SJCRH30 (cell line): ENCODE results near the gene KAZN. TPM values are rescaled to one million over a fixed set of nuclear protein-coding genes. Genes with fewer than 3 reads are reported as not detected.
A peak's percentile ranks its signal among the peaks of the same experiment; 100 is the strongest.

Experiments used
- DNase-seq, 2 experiments: peaks; one replicate each; pipeline ENCODE4 v3.0.0-alpha.2; 2015 to 2020
- H3K27ac ChIP-seq: fragments of 250-450 bp; sonication (Bioruptor Pico); 2 replicates; pipeline ENCODE4 v1.5.1; 2020; ENCODE audit warnings: mild to moderate bottlenecking, moderate library complexity
- H3K27me3 ChIP-seq: fragments of 250-450 bp; sonication (Bioruptor Pico); 2 replicates; pipeline ENCODE4 v1.5.1; 2020; ENCODE audit warnings: mild to moderate bottlenecking, moderate library complexity
- H3K36me3 ChIP-seq: fragments of 250-450 bp; sonication (Bioruptor Pico); 2 replicates; pipeline ENCODE4 v1.5.1; 2020; ENCODE audit warnings: mild to moderate bottlenecking, moderate library complexity
- H3K4me1 ChIP-seq: fragments of 250-450 bp; sonication (Bioruptor Pico); 2 replicates; pipeline ENCODE4 v1.5.1; 2020; ENCODE audit warnings: mild to moderate bottlenecking, moderate library complexity
- H3K4me3 ChIP-seq: fragments of 250-450 bp; sonication (Bioruptor Pico); 2 replicates; pipeline ENCODE4 v1.5.1; 2020; ENCODE audit warnings: mild to moderate bottlenecking, moderate library complexity
- H3K9me3 ChIP-seq: fragments of 250-450 bp; sonication (Bioruptor Pico); replicated peaks from 2 replicates; pipeline ENCODE4 v1.5.1; 2020; ENCODE audit warnings: mild to moderate bottlenecking, moderate library complexity
- total RNA-seq: library from RNA; depleted of rRNA; stranded (reverse); fragments of >200 nt; shearing (Covaris generic); gene quantifications from 2 replicates; pipeline ENCODE4 v1.2.3, GENCODE V29; 2014

The KAZN gene
- total RNA-seq, 1 experiment from 2014 or later: 0.10 TPM

- no peak overlapping the region for H3K27ac ChIP-seq
- no peaks in the 10 kb centered on the region for H3K36me3 ChIP-seq
- DNase-seq: no peak
- H3K4me1 ChIP-seq: no peaks in the 10 kb centered on the region
- H3K9me3 ChIP-seq: no peaks in the 10 kb centered on the region
- H3K4me3 ChIP-seq: no peak overlapping the region
- no peaks in the 10 kb centered on the region; the same call in 1 of the 2 replicates for H3K27me3 ChIP-seq
Measured at GRCh38 chr1:14921057-14921456, 322.6 kb downstream of the KAZN start.

GRCh38 chr1:14922942-14923726, 324.6 kb downstream of the KAZN start:
- no peak overlapping the region for H3K27ac ChIP-seq
- DNase-seq: no peak
- H3K36me3 ChIP-seq: no peaks in the 10 kb centered on the region
- H3K9me3 ChIP-seq: no peaks in the 10 kb centered on the region
- no peaks in the 10 kb centered on the region; the same call in 1 of the 2 replicates for H3K4me1 ChIP-seq
- H3K4me3 ChIP-seq: no peak overlapping the region
- no peaks in the 10 kb centered on the region; the same call in 1 of the 2 replicates for H3K27me3 ChIP-seq

- Histone ChIP-seq H3K4me3 (no peak overlapping the region), H3K27ac (no peak overlapping the region), H3K4me1 (no peaks in the 10 kb centered on the region; the same call in 1 of the 2 replicates), H3K36me3 (no peaks in the 10 kb centered on the region), H3K27me3 (peaks cover 4% of the 10 kb centered on the region), H3K9me3 (no peaks in the 10 kb centered on the region)
- DNase-seq: no peak
Measured at GRCh38 chr1:14923727-14924452, 325.4 kb downstream of the KAZN start.

DNA sequence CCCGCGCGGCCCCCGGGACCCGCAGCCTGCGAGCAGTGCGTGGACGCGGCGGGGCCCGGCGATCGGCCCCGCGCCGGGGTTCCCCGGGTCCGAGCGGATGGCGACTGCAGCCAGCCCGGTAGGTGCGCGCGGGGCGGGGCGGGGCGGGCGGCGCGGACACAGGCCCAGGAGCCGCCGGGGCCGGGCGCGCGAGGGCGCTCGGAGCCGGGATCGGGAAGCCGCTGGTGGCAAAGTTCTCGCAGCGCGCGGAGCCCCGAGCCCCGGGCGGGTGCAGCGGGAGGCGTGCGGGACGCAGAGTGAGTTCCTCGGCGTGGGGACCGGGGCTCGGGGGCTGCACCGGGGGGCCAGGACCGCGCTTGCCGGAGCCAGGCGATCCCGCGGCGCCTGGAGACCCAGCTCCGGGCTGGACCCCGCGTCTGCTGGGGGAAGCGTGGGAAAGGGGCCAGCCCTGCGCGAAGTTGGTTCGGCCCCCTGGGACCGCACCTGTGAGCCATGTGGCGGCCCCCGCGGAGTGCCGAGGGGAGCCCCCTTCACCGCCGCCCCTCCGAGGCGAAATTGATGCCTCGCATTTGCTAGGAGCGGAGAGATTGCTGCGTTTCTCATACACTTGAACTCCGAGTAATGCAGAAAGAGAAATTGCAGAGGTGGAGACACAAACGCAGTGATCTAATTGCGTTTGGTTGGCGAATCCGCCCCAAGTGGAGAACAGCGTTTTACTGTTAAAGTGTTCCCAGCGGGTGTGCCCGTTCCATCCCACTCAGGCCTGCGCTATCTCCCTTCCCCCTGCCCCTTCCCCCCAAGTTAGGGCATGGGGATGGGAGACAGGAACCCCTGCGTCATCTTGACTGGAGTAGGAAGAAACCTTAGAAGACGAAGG, 326.2 kb downstream of the KAZN start:
- Histone ChIP-seq H3K4me3 (no peak overlapping the region), H3K9me3 (no peaks in the 10 kb centered on the region), H3K27ac (no peak overlapping the region), H3K4me1 (no peaks in the 10 kb centered on the region; the same call in 1 of the 2 replicates), H3K27me3 (peaks cover 11% of the 10 kb centered on the region), H3K36me3 (no peaks in the 10 kb centered on the region)
- no peak for DNase-seq

DNA sequence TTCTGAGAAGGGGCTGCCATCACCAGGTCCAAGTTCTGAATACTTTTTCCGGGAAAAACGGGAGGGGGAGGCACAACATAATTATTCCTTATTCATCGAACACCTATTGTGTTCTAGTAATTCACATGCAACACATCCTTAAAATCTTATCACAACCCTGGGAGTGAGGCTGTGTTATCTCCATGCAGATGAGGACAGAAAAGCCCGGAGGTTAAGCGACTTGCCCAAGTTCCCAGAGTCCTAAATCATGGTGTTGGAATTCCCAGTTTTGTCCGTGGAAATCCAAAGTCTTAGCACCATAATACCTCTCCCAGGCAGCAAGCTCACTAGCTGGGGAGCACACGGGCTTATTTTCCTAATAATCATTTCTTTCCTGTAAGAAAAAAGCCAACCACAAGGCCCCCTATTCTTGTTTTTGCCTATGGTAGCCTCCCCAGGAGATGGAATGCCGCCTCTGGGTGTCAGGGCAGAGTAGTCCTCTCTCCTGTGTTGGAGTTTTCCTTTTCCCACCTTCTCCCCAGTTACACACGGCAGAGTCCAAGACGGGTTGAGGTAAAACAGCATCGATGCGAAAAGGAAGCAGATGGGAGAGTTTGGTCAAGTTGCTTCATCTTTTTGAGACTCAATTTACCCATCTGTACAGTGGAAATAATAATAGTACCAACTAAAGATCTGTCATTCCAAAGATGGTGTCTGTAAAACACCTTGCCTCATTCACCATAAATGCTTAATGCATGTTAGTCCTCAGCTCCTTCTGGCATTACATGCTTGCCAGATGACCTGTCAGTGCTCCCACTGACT, 327.1 kb downstream of the KAZN start:
- Histone ChIP-seq H3K9me3 (no peaks in the 10 kb centered on the region), H3K27me3 (peaks cover 11% of the 10 kb centered on the region), H3K4me1 (peaks cover 5% of the 10 kb centered on the region; the same call in 1 of the 2 replicates), H3K4me3 (no peak overlapping the region), H3K36me3 (no peaks in the 10 kb centered on the region), H3K27ac (no peak overlapping the region)
- no peak for DNase-seq

- Histone ChIP-seq H3K9me3 (no peaks in the 10 kb centered on the region), H3K36me3 (no peaks in the 10 kb centered on the region), H3K4me1 (peaks cover 5% of the 10 kb centered on the region; the same call in 1 of the 2 replicates), H3K27me3 (peaks cover 11% of the 10 kb centered on the region), H3K4me3 (no peak overlapping the region), H3K27ac (no peak overlapping the region)
- no peak for DNase-seq
Measured at GRCh38 chr1:14926229-14926628, 327.7 kb downstream of the KAZN start.

DNA sequence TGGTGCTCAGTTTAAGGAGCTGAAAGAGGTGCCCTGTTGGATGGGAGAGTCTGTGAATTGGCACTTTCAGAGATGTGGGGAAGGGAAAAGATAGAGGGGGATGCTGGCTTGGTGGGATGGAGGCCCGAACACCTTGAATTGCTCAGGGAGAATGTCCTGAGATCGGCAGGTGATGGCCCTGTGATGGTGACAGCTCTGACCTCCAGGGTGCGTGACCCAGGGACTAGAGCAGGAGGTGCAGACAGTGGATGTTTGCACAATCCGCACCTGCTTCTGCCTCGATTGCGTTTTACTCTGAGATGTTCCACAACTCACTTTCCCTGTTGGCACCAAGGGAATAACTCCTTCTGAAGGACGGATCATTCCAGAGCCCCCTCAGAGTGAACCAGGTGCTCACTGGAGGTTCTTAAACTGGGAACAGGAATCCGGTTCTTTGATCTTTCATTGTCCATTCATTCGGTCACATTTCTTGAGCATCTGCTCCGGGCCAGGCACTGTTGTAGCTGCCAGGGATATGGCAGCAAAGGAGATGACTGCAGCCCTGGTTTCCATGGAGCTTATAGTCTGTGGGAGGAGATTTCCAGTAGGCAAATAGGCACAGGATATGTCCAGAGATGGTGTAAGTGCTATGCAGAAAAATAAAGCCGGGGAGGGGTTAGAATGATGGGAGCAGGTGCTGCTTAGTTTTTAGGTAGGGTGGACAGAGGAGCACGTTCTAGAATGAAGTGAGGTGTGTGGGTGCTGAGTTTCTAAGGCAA, 328.5 kb downstream of the KAZN start:
- no peaks in the 10 kb centered on the region for H3K36me3 ChIP-seq
- no peak overlapping the region for H3K4me3 ChIP-seq
- H3K9me3 ChIP-seq: no peaks in the 10 kb centered on the region
- no peak overlapping the region for H3K27ac ChIP-seq
- DNase-seq: peak in 1 of 2 experiments; percentile 43
- peaks cover 5% of the 10 kb centered on the region; the same call in 1 of the 2 replicates for H3K4me1 ChIP-seq
- H3K27me3 ChIP-seq: peaks cover 15% of the 10 kb centered on the region

DNA sequence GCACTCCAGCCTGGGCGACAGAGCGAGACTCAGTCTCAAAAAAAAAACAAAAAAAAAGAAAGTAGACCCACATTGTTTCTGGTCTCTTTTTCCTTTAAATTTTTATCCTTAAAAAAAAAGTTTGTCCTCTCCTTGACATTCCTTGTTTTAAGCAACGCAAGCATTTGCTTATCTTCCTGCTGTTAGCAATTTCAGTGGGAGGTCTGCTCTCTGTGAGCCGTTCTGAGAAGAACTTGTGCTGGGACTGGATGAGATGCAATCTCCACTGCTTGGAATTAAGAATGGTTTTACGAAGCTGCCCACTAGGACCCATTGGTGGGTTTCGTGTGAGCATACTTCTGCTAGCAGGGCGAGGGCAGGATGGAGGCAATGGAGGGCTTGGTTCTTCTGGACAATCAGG, 329.9 kb downstream of the KAZN start:
- Histone ChIP-seq H3K27me3 (peaks cover 18% of the 10 kb centered on the region), H3K4me3 (no peak overlapping the region), H3K36me3 (no peaks in the 10 kb centered on the region), H3K9me3 (no peaks in the 10 kb centered on the region), H3K27ac (no peak overlapping the region), H3K4me1 (peaks cover 5% of the 10 kb centered on the region; the same call in 1 of the 2 replicates)
- no peak for DNase-seq

DNA sequence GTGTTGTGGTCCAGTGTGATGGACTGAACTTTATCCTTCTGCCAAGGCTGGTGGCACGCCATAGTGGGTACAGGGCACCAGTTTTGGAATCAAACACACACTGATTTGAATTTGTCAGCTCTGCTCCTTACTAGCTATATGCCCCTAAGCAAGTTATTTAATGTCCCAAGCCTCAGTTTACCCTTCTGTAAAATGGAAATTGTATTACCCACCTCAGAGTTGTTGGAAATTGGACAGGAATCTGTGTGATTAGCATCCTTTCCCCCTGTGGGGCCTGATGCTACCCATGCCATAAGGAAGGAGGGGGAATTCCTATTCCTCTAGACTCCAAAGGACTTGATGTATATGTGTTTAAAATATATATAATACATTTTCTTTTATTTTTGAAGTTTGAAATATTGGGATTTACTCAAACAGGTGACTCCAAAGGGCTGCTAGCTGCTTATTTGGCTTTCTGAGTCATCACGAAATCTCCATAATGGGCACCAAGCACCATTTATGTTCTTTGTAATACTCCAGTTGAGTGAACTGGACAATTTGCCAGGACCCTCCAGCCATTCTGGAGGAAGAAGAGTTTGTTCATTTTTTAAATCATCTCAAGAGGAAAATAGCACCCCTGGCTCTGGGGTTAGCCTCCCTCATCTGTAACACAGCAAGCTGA, 330.5 kb downstream of the KAZN start:
- peaks cover 22% of the 10 kb centered on the region for H3K27me3 ChIP-seq
- no peaks in the 10 kb centered on the region for H3K9me3 ChIP-seq
- peaks cover 5% of the 10 kb centered on the region; the same call in 1 of the 2 replicates for H3K4me1 ChIP-seq
- no peak overlapping the region for H3K4me3 ChIP-seq
- DNase-seq: no peak
- H3K36me3 ChIP-seq: no peaks in the 10 kb centered on the region
- H3K27ac ChIP-seq: no peak overlapping the region

- DNase-seq: no peak
- no peak overlapping the region for H3K27ac ChIP-seq
- peaks cover 26% of the 10 kb centered on the region for H3K27me3 ChIP-seq
- H3K4me1 ChIP-seq: peaks cover 5% of the 10 kb centered on the region; the same call in 1 of the 2 replicates
- no peaks in the 10 kb centered on the region for H3K36me3 ChIP-seq
- H3K9me3 ChIP-seq: no peaks in the 10 kb centered on the region
- no peak overlapping the region for H3K4me3 ChIP-seq
Measured at GRCh38 chr1:14929547-14930246, 331.2 kb downstream of the KAZN start.

- Histone ChIP-seq H3K27ac (no peak overlapping the region), H3K27me3 (peaks cover 30% of the 10 kb centered on the region), H3K4me3 (no peak overlapping the region), H3K36me3 (no peaks in the 10 kb centered on the region), H3K4me1 (peaks cover 5% of the 10 kb centered on the region; the same call in 1 of the 2 replicates), H3K9me3 (no peaks in the 10 kb centered on the region)
- DNase-seq: peak in 1 of 2 experiments; percentile 47
Measured at GRCh38 chr1:14930247-14930965, 331.9 kb downstream of the KAZN start.
